SKM-1 (cell line): ENCODE data around the gene SLC2A2.

Experiments used
- DNase-seq: peaks from one replicate; lab custom pipeline; 2025; ENCODE audit not compliant: unreplicated experiment; lab: John Stamatoyannopoulos, UW

The SLC2A2 gene

DNA sequence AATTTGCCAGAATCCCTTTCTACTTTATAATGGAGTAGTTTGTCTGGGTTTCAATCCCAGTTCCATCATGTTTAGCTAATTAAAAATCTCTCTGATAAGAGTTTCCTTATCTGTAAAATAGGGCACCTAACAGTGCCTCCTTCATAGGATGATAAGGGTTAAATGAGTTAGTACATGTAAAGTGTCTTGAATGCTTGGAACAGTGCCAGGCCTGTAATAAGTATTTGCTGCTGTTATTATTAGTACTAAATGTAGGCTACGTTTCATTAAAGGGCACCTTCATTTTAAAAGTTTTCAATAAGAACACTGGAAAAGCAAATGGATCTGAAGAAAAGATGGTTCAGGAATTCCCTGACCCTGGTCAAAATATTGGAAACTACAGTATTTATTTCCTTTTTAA lies 11.8 kb upstream of the SLC2A2 start:
- no peak for DNase-seq

DNA sequence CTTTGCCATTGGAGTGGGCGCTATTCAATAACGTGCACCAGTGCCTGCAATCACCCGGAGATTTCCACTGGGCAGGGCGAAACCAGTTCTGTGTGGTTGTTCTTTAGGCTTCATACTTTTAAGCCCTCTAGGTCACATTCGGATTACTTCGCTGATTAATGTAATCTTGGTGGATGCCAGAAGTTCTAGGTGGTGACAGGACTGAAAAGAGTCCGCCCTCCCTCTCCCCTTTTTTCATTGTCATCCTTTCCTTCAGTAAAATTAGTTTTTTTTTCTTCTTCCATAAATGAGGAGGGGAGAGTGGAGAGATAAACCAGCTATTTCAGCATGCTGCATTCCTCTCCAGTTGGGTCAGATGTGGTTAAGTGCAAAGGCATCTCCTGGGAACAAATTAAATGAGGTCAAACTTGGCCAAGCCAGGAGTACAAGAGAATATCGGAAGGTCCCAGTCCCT lies 2.3 kb upstream of the SLC2A2 start:
- DNase-seq: no peak

DNA sequence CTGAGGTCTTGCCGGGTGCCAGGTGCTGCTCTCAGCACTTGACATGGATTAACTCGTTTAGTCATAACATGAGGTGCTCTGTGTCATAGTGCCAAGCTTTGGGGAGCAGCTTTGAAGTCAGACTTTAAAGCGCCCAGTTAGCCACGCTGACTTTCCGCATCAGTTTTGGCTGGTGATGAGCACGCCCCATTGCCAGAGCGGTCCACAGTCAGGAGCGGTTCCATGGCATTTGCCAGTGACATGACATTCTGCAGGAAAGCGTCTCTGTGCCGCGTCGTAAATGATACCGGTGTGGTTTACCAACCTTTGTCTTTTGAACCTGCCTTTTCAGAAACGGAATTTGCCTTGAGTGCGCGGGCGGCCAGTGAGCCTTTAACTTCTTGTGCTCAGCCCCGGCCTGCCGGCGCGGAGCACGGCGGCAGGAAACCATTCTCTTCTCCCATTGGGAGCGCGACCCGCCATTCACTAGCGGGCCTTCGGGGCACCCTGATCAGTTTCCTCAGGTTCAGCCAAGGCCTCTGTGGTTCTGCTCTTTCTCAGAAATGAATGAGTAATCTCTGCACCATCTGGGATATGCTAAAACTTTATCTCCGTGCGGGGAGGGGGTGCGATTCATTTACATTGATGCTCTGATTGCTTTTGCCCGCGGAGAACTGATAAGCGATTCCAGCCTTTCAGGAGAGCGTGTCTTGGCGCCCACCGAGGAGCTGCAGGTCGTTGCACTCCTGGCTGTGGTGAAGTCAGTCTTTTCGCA lies 1.7 kb upstream of the SLC2A2 start:
- DNase-seq: no peak

DNA sequence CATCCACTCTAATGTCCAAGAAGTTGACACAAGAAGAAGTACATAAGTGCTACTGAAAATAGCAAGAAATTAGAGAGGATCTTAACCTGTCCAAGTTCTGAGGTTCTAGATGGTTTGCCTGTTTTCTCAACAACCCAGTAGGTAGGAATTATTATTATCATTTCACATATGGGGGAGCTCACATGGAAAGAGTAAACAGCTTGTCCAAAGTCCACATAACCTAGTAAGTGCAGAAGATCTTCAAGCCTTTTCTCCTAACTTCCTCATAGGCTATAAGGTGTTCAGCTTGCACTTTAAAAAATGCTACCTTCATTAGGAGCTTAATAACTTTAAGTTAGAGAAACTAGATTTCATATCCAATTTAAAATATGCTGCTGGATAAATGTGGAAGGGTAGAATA lies 3.0 kb downstream of the SLC2A2 start:
- no peak for DNase-seq

DNA sequence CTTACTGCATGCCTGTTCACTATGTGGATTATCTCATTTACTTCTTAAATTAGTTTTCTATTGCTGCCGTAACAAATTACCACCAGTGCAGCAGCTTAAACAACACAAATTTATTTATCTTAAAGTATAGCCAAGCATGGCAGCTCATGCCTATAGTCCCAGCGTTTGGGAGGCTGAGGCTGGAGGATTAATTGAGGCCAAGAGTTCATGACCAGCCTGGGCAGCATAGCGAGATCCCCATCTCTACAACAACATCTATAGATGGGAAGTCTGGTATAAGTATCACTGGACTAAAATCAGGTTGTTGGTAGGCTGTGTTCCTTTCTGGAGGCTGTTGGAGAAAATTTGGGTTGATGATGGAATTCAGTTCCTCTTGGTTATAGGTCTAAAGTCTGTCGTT lies 5.1 kb downstream of the SLC2A2 start:
- DNase-seq: no peak

DNA sequence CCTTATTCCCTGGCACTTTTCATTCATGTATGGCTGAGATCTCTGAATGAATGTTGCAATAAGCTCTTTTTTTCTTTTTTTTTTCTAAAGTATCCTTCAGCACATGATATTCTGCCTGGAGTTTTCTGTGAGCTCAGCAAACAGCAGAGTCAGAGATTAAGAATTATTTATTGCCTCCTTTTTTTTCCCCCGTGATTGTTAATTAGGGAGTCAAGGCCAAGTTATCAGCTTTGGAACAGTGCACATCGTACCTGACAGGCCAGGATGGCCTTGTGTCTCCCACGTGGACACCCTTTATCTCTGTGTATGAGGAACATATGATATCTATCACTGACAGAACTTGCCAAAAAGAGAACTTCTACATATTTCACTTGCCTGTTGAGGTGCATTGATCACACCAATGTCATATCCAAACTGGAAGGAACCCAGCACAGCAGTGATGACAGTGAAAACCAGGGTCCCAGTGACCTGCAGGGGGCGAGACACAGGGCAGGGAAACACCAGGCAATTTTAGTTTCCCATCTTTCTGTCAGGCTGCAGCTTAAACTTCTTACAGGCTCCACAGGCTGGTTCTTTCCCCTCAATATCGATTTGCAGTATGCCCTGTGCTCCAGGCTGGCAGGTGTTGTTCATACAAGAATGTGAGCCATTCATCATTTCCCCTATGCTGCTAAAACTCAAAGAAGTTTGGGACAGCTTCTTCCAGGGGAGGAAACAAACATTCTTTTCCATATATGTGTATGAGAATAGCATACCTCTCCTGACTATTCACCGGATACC lies 8.2 kb downstream of the SLC2A2 start:
- no peak for DNase-seq

DNA sequence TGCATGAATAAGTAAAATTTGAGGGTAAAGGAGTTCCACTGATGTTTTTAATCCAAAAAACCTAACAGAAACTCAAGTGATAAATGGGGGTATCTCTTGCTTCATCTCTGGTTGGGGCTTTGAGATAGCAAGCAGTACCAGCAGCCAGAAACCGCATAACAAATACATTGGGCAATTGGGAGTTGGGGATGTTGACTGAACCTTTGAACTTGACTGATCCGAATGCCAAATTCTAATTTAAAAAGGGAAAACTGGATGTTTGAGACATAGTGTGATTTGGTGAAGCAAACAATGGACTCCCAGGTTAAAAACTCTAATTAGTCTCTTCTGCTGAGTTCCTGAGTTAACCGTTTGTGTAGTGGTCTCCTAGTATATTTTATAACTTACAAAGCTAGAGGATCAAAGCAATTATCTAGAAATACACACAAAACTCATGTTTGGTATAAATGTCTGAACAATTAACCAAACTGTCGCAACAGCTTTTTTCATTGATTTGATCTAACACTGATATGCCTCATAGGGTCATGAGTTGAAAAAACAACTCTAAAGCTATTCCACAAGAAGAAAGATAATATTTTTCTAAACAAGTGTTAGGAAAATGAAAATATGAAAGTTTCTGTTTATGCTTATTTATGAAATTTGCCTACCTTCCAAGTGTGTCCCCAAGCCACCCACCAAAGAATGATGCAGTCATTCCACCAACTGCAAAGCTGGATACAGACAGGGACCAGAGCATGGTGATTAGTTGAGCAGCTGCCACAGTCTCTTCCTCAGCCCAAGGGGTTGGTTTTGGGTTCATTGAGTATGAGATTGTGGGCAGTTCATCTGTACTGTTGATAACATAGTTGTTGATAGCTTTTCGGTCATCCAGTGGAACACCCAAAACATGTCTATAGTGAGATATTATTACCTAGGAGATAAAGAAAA lies 12.4 kb downstream of the SLC2A2 start:
- no peak for DNase-seq

DNA sequence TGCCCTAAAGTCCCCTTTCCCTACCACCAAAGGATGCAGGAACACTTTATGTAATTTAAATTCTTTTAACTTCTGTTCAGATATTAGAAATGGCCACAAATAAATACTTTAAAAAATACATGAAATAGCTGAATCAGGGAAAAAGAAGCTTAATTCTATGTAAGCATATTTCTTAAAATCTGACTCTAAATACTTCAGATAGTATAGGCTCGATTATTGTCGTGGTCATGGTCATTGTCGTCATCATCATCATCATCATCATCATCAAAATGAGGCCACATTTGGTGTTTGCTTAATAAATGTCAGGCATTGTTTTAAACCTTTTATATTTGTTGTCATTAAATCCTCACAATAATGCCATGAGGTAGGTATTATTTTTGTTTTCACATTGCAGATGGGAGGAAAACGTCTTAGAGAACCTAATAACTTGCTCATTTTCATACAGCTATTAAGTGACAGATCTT lies 14.6 kb downstream of the SLC2A2 start:
- no peak for DNase-seq

DNA sequence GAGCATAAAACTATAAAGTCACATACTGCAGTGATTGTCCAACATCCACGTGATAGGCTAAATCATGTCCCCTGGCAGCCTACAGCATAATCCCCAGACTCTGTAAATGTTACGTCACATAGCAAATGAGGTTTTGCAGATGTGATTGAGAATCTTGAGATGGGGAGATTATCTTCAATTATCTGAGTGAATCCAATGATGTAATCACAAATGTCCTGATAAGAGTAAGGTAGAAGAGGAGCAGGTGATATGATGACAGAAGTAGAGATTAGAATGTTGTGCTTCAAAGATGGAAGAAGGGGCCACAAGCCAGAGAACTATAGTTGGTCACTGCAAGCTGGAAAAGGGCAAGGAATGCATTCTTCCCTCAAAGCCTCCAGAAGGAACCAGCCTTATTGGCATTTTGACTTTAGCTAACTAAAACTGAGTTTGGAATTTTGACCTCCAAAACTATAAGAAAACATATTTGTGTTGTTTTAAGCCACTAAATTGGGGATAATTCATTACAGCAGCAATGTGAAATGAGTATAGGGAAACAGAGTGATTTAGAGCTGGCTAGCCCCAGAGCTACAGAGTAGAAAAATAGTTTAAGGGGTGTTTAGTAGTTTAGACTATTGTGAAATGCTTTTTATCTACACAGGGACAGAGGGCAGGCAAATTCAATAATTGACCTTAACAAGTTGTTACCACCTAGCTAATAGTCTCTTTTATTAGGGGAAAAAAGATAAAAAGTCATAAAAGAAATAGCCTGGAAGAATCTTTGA lies 15.2 kb downstream of the SLC2A2 start:
- no peak for DNase-seq

DNA sequence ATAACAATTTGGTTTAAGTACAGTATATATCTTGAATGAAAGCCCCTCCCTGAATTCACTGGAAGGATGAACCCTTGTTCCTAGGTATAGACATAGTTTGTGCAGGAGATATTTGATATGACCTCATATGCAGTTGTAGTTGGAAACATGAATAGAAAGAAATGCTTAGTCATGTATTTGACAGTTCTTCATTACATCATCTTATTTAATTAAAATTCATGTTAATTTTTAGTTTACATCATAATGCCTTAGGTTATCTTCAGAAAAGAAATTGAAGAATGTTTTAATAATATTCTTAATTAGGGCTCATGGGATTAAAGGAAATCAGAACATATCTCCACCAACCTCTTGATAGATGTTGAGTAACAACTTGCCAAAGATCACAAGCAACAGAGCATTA lies 19.2 kb downstream of the SLC2A2 start:
- DNase-seq: no peak

DNA sequence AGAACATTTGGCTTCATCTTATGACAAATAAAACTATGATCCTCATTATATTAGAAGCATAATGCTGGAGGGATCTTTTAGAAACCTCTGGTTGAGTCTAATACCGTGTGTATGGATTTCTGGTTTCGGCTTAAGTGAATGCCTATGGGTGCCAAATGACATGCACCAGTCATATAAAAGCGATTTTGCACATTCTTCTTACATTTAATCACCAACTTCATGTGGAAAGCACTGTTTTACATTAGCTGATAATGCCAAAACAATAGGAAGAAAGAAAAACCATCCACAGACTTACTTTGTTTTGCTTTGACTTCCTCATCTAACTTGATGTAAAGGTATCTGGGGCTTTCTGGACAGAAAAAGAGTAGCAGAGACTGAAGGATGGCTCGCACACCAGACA lies 20.9 kb downstream of the SLC2A2 start:
- no peak for DNase-seq

DNA sequence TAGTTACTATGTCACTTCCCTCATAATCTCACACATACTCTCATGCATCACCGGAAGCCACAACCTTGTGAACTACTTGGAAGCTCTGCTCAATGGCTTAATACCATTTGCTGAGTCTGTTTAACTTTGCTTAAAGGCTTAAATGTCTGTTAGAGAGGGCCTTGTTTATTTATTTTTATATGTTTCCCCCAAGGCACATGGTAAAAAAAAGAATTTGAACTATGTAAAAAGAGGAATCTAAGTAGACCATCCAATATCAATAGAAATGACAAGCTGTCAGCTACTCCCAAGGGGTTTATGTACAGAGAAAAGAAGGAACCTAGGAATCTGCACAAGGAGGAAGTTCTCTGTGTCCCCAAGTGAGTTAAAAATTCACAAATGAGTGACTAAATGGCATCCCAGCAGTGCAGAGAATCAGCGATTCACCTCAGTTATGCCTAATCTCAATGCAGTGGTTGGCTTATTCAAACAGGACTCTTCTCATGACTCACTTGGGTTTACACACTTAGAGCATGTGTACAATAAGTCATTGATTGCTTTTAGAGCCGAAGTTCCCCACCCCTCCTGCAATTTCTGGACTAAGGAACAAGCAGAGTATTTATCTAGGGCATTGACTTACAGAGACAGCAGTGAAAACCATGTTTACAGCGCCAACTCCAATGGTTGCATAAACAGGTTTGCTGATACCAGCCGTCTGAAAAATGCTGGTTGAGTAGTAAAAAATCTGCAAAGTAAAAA lies 24.4 kb downstream of the SLC2A2 start:
- DNase-seq: peak; percentile 51

DNA sequence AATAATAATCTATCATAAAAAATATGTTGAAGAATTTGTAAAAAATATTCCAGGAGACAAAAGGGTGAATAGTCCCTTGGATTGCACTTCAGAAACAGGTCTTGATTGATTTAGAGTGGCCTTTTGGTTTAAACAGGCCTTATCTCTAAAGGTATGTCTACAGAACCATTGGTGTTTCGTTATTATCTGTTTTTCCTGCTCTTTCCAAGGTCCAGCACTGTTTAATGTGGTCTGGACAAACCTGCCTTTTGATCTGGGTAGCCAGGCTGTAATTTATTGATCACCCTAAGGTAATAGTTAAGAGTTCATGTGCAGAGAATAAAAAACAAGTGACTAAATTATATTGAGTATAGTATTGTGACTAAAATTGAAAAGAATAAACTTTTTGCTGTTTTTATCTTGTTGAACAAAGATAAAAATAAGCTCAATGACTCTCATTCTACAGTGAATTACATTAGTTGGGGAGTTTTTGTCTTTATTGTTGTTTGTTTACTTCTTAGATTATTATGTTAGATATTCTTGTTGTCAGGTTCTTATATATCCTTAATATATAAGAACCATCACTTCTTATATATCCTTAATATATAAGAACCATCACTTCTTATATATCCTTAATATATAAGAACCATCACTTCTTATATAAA lies 25.1 kb downstream of the SLC2A2 start:
- DNase-seq: no peak

DNA sequence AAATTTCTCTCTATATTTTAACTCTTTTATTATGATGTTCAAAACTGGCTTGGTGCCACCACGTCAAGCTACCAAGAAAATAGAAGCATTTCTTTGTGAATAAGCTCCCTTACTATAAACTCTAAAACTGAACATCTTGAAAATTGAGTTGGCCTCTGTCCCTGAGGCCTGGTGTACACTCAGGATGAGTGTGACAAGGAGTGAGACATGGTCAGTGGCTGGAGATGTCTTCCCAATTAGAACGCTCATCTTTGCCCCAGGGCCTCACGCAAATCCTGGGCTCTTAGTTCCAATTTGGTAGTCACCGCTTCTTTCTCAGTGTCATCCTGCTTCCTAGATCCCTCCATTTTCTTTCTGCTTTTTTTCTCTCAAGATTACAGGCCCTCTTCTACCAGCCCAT lies 26.2 kb downstream of the SLC2A2 start:
- no peak for DNase-seq

DNA sequence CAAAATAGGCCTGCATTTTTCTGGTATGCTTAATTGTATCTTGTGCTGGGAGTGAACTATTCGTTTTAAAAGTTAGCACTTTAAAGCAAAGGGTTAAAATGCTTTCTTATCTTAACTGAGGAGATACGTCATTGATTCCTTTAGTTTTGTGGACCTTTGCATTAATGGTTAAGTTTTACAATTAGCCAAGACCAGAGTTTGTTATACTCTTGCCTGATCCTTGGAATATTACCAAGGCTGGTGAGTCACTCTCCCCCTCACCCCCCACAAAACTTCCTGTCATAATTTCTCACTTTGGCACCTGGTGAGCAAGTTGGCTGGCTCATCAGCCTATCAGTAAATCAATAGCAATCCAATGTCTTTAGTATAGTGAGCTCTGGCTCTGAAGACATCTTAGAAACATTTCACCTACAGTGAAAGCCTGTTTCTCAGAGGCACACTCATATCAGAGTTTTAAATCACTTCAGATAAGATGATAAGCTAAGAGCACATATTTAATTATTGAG lies 26.7 kb downstream of the SLC2A2 start:
- no peak for DNase-seq

DNA sequence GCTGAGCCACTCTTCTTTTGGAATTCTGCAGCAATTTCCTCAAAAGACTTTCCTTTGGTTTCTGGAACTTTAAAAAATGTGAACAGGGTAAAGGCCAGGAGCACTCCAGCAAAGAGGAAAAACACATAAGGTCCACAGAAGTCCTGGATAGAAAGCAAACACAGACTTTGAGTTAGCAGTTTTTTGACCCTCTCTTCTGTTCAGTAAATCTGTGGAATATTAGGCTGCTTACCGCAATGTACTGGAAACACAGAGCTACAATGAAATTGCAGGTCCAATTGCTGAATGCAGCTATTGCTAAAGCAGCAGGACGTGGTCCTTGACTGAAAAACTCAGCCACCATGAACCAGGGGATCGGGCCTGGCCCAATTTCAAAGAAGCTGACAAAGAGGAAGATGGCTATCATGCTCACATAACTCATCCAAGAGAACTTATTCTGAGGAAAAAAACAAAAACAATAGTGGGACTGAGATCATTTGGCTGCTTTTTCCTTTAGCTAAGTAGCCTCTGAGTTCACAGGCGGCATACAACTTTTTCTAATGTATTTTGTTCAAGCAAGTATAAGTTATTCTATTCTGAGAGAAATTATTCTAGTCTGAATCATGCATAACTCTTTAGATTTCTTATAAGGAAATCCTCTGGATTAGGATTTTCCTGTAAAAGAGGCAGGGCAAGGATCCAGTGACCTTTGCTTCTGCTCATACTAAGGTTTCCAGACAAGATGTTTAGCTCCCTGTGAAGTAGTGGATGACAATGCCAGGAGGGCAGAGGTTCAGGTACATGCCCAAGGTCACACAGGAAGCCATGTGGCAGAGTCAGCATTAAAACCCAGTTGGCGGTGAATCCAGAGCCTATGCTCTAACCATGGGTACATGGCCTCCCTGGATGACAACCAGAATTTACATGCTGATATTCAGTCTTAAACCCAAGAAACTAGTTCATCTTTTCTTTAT lies 28.3 kb downstream of the SLC2A2 start:
- no peak for DNase-seq

DNA sequence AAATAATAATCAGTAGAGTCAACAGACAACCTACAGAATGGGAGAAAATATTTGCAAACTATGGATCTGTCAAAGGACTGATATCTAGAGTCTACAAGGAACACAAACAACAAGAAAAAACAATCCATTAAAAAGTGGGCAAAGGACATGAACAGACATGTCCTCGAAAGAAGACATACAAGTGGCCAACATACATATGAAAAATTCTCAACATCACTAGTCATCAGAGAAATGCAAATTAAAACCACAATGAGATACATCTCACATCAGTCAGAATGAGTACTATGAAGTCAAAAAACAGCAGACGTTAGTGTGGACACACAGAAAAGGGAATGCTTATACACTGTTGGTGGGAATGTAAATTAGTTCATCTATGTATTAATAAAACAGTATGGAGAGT lies 33.7 kb downstream of the SLC2A2 start:
- no peak for DNase-seq

DNA sequence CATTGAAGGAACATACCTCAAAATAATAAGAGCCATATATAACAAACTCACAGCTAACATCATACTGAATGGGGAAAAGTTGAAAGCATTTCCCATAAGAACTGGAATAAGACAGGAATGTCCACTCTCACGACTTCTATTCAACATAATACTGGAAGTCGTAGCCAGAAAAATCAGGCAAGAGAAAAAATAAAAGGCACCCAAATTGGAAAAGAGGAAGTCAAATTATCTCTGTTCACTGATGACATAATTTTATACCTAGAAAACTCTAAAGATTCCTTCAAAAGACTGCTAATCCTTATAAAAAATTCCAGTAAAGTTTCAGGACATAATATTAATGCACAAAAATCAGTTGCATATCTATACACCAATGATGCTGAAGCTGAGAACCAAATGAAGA lies 34.9 kb downstream of the SLC2A2 start:
- no peak for DNase-seq
